CD4-positive, alpha-beta T cell treated with Interleukin-10 for 1 hour (primary cell): ENCODE measurements around the gene CCDC158.

Experiments
- DNase-seq: peaks from one replicate; pipeline ENCODE4 v3.0.0-alpha.2; 2020

Gene CCDC158

DNA sequence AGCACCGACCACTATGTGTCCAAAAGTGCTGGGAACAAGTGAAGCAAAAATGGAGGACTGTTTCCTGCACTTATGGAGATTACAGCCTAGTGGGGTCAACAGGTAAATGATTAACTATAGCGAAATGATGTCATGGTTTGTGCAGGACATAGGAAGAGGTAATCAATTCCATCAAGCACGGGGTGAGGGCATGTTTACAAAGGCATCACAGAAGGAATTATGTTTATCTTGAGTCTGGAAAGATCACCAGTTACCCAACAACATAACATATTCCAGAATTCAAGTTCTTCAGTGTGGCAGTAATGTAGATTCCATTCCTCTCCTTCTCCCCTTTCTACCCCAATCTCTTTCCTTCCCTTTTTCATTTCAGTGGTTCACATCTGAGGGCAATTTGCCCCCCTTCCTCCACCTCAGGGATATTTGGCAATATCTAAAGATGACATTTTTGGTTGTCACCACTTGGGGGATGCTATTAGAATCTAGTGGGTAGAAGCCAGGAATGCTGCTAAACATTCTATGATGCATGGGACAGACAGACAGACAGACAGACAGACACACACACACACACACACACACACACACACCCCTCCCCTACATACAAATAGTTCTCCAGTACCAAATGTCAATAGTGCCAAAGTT, 145.3 kb downstream of the CCDC158 start:
- DNase-seq = no peak

DNA sequence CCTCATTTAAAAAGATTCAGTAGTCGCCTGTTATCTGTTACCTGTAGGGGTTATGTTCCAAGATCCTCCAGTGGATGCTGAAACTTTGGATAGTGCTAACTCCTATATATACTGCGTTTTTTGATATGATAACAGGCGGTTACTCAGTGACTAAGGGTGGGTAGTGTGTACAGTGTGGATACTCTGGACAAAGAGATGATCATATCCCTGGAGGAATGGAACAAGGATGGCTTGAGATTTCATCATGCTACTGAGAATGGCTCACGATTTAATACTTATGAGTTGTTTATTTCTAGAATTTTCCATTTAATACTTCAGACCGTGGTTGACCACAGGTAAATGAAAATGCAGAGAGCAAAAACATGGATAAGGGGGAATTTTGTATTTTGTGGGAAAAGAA, 147.9 kb downstream of the CCDC158 start:
- DNase-seq = no peak

DNA sequence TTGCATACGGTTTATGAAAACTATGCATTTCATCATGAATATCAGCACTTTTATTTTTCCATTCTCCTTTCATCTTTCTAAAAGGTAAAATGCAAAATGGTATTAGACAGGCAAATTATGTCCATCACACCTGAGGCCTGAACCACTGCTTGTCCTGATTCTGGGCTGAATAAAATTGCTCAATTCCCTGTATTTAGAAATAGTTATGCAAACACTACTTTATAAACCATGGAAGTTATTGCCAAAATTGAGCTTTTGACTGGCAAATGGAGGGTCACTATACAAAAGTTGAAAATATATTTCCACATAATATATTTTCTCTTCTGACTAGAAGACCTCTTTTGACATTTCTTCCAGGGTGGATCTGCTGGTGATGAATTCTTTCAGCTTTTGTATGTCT, 148.4 kb downstream of the CCDC158 start:
- no peak for DNase-seq

DNA sequence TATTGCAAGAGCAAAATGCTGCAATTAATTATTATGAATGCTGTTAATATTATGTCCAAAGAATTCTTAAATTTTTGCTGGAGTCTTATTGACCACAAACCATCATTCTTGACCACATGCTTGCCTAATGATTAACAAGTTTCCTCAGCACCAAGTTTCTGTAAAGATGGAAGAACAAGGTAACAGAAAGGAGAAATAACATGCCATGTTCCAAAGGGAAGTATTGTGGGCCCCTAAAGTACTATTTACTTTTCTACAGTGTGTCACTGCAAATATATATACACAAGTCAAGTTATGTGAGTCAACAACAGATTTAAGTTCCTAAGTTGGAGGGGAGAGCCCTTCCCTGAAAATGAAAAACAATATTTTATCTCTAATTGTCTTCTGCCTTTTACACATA, 148.9 kb downstream of the CCDC158 start:
- DNase-seq = no peak

DNA sequence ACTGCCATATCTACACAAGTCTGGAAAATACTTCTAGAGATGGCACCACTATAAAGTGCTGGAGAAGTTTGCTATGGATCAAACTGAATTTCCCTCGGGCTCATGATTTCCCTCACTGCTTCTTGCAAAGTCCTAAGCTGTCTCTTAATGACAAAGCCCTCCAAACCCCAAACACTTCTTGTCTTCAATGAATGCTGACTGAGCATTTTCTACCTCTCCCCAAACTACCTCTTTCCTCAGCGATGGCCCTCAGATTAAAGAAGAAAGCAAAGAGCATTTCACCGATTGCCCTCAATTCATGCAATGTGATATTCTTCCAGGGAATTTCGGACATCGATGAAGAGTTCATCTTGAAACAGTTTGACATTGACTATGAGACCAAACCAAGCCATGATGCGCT, 149.7 kb downstream of the CCDC158 start:
- DNase-seq = no peak

DNA sequence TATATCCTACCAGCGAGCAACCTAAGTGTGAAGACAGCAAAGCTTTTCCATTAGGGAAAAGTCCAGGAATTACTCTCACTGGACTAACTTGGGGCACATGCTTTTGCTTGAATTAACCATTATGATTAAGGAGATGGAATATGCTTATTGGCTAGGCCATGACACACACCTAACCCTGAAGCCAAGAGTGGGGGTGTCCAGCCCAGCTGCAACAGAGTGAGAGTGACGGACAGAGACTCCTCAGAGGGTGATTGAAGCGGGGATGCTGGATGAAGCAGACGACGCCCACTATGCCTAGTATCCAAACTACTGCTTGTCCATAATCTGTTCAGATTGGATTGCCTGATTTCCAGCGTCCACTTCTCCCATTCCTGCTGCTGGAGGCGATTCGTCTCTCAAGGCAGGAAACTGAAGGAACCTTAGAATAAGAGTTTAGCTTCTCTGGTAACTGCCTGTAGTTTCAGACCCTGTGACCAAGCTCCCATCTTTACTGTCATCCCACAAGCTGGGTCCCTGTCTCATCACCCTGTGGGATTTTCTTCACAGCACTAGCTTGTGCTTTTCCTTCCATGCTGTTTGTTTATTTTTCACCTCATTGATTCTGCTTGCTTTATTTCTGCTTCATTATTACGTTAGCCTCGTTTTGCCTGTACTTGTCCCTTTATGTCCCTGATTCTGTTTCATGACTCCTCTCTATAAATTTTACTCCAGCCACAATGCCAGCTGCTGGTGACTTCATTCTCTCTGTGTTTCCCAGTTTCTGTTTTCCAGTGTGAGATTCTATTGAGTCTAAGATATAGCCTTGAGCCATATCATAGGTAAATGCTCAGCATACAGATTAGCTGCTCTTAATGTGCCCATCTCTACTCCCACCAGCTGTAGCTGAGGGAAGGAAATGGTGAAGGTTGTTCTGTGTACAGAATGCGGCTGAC, 150.4 kb downstream of the CCDC158 start:
- no peak for DNase-seq

DNA sequence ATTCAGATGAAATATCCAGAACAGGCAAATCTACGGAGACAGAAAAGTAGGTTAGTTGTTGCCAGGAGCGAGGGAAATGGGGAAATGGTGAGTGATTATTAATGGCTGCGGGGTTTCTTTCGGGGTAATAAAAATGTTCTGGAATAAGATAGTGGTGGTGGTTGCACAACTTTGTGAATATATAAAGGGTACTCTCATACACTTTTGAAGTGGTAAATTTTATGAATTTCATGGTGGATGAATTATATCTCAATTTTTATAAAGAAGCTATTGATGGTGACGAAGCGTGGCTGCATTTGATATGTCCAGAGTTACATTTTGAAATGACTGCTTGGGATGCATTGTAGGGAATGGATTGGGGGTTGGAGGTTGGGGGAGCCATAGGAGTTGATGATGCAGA, 153.1 kb downstream of the CCDC158 start:
- DNase-seq = no peak

DNA sequence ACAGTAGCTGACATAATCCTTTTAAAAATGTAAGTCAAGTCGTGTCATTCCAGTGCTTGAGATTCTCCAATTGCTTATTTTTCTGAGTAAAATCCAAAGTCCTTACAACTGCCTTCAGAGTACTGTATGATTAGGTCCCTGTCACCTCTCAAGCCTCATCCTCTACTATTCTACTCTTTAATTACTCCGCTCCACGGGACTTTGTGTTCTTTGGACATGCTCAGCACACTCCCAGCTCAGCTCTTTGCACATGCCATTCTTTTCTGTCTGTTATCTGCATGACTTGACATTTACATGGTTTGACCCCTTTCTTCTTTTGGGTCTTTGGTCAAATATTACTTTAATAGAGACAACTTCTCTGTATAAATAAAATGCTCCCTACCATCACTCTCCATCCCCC, 154.3 kb downstream of the CCDC158 start:
- DNase-seq = no peak

DNA sequence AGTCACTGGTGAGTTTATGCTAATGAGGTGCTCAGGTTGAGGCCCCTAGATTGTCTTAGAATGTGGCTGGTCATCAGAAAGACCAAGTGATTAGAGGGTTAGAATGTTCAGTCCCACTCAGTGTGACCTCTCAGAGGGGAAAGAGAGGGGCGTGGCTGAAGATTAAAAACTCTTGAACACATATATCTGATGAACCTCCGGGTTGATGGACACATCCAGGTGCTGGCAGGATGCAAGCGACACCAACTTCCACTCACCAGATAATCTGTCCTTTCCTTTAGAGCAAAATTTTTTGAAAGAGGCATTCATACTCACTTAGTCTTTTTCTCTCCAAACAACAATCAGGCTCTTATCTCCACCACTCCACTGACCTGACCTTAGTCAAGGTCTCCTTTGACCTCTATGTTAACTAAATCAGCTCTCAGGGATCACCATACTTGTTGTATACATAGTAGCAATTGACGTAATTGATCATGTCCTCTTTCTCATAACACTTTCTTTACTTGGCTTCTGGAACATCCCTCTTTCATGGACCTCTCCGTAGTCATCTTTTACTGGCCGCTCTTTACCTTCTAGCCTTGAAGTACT, 155.2 kb downstream of the CCDC158 start:
- no peak for DNase-seq
